ENCODE data around the gene ACSL4.
"Not testable (repeated sequence)": the region's sequence is repeated elsewhere in the genome, so short reads cannot be mapped to it uniquely, and the experiment has no call there.

The ACSL4 gene

GRCh38 chrX:109728173-109728535 lies 4.9 kb downstream of the ACSL4 start:
- no peak for DNase-seq

DNA sequence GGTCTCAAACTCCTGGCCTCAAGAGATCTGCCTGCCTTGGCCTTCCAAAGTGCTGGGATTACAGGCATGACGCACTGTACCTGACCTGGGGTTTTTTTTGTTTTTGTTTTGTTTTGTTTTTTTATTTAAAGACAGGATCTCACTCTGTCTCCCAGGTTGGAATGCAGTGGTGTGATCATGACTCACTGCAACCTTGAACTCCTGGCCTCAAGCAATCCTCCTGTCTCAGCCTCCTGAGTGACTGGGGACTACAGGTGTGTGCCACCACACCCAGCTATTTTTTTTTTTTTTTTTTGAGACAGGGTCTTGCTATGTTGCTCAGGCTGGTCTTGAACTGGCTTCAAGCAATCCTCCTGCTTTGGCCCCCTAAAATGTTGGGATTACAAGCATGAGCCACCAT lies 8.1 kb downstream of the ACSL4 start:
- DNase-seq = not testable (repeated sequence)

- DNase-seq = no peak
Measured at GRCh38 chrX:109720947-109721346, 12.1 kb downstream of the ACSL4 start.

DNA sequence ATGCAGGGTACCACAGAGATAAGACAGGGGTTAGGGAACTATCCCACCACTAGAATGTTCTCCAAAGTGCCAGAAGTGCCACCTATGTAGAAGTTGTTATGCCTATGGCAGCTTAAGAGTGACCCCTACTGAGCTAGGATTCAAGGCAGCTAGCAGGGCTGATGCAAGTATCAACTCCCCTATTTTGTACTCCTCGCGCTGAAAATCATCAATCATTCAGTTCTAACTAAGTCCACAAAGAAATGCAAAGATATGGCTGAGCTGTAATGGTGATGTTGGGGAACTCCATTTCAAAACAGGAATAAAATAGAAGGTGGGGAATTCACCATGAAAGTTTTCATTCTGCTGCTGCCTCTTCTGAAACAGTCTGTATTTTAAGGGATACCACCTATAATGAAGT lies 13.8 kb downstream of the ACSL4 start:
- no peak for DNase-seq

DNA sequence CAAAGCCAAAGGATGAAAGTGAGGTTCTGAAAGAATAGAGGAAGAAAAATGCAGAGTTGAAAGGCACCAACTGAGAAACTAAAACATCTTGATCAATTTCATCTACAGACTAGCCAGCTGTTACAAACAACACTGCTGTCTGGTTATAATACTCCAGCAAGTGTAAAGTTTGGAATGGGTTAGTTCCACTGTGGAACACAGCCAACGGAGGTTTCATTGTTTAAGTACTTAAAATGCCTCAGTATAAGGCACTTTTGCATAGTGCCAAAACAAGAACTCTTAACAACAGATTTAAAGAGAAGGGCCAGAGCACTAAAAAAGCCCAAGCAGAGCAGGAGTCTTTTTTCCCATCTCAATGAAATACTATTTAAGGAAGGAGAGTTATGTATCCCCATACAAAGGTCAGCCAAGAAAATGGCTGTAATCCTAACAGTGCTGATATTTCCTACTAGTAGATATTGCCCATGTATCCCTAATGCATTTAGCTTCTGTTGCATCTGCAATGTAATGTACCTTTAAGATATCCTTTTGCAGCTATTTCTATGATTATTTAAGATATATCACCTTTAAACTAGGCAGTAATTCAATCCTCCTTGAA lies 16.5 kb downstream of the ACSL4 start:
- no peak for DNase-seq

DNA sequence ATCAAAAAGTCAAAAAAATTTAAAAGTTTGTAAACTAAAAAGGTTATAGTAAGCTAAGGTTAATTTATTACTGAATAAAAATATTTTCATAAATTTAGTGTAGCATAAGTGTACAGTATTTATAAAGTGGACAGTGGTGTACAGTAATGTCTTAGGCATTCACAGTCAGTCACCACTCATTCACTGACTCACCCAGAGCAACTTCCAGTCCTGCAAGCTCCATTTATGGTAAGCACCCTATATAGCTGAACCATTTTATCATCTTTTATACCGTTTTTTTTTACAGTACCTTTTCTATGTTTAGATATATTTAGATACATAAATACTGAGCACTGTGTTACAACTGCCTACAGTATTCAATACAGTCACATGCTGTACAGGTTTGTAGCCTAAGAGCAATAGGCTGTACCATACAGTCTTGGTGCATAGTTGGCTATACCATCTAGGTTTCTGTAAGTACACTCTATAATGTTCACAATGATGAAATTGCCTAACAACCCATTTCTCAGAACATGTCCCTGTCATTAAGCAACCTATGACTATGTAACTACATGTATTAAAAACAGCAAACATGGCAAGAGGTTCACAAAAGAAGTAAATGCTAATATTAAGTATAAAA lies 18.6 kb downstream of the ACSL4 start:
- no peak for DNase-seq

DNA sequence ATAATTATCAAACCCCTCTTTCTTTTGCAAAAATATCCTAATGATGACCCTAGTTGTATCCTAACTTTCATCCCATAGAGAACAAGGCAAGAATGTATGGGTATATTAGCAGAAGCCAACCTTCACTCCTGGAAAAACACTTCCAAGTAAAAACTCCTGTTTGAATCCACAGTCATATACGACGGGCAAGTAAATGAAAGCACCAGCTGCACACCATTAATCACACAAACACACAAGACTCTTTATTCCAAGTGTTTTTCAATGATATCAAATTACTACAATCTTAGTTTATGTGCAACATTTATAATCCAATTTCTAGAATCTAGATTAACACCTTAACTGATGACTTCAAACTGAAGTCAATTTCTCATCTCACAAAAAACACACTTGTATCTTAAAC lies 22.9 kb downstream of the ACSL4 start:
- no peak for DNase-seq

DNA sequence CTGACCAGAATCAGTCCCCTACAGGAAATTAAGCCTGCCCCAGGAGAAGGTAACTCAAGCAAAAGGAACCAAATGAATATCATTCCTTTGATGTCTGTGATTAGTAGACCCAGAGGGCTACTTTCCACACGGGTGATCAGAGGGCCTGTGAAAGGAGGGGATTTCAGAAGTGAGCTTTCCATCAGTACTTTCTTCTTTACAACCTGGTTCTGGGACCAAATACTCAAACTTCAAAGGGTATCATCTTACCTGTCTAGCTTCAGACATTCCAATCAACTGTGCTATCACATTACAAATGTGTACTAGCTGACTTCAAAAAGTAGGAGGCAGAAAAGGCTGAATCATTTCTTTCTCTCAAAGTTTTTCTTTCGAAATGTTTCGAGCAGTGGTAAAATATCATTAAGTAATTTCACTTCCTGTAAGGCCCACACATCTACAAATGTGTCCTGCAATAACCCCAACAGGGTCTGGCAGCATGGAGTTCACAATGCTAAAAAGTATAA lies 23.9 kb downstream of the ACSL4 start:
- peak in 1 of 5 donors; percentile 44 for DNase-seq

GRCh38 chrX:109707720-109708119 lies 25.3 kb downstream of the ACSL4 start:
- no peak for DNase-seq

- DNase-seq = no peak
Measured at GRCh38 chrX:109707319-109707718, 25.7 kb downstream of the ACSL4 start.

DNA sequence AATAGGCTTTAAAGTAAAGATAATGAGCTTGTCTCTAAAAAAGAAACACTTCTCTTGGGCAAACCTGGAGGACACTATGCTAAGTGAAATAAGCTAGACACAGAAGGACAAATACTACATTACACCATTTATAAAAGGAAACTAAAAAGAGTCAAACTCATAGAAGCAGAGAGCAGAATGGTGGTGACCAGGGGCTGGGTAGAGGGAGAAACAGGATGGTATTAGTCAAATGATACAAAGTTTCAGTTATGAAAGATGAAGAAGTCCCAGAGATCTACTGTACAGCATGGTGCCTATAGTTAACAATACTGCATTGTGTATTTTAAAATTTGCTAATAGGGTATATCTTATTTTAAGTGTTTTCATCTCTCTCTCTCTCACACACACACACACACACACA lies 28.5 kb downstream of the ACSL4 start:
- DNase-seq = peak in 1 of 5 donors; percentile 36

- DNase-seq = no peak
Measured at GRCh38 chrX:109697855-109698254, 35.2 kb downstream of the ACSL4 start.

- DNase-seq = no peak
Measured at GRCh38 chrX:109696146-109696740, 36.8 kb downstream of the ACSL4 start.

DNA sequence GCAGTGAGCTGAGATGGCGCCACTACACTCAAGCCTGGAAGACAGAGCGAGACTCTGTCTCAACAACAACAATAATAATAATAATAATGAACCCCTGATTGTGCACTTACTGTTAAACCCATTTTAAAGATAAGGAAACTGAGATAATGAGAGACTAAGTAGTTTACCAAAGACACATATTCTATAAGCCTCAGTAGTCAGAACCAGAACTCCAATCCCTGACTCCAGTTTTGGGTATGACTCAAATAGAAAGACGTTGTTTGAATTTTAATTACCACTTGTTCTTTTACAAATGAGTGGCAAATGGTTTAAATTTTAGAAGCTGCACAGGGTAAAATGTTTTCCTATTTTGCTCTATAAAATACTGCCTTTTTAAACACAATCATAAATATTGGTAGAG lies 37.4 kb downstream of the ACSL4 start:
- no peak for DNase-seq

DNA sequence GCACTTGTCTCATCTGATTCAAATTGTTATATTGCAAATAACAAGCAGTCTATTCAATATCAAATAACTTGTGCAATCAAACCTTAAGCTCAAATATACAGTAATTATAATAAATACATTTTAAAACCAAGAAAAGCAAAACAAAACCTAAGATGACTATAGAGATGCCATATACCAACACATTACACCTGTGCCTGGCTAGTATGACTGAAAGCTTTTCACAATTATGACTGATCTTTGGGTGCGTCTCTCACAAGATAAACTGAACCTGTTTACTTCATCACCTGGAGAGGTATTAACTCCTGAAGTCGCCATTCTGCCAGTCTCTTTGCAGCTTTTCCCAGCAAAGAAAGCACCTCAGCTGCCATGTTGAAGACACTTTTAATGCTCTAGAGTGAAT lies 41.3 kb downstream of the ACSL4 start:
- no peak for DNase-seq

GRCh38 chrX:109691277-109691676 lies 41.8 kb downstream of the ACSL4 start:
- DNase-seq = no peak

DNA sequence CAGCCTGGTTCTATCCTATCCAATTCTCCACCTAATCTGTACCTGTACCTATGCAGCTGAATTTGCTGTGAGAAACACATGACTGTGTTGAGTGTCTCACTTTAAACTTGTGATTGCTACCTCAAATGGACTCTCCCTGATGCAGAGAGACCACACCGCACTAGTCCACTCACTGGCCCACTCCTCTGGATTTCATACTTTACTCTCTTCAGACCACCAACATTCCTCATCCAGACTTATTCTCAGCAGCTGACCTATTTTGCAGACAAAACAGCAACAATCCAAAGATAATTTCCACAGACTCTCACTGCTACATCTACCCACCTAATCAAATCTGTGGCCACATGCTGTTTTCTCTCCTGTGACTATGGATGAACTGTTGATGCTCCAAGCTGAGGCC lies 45.2 kb downstream of the ACSL4 start:
- no peak for DNase-seq

GRCh38 chrX:109685656-109686078 lies 47.4 kb downstream of the ACSL4 start:
- no peak for DNase-seq

GRCh38 chrX:109684136-109684535 lies 48.9 kb downstream of the ACSL4 start:
- DNase-seq = no peak

GRCh38 chrX:109681475-109682081 lies 51.5 kb downstream of the ACSL4 start:
- DNase-seq = no peak

DNA sequence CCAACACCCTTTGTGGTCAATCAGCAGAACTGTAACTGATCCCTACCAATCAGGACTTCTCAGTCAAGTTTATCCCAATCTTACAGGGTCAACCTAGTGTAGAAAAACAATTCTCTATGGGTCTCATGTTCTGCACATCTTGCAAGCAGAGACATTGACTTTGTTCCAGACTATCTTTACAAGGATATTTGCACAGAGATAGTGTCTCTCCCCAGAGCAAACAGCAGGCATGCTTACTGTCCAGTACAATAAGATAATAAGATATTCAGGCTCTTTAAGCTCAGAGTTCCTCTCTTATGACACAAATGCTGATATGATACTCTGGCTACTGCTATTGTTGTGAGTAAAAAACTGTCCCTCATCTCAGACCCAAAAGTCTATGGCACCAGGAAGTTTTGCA lies 53.2 kb downstream of the ACSL4 start:
- no peak for DNase-seq

DNA sequence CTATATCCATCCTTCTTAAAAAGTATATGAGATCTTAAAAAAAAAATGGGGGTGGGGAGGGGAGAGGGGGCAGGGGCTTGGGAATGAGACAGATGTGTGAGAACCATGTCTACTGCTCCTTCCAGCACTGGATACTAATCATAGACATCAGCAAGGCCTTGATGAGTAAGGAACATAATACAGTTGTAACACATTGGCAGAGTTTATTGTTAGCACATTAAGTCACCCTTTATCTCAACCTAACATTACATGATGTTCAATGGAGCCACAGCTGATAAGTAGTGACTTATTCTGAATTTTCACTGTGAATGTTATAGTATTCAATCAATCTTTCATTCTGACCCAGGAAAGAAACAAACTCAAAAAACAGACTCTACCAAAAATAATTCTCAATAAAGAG lies 60.8 kb downstream of the ACSL4 start:
- DNase-seq = no peak

GRCh38 chrX:109671170-109671569 lies 61.9 kb downstream of the ACSL4 start:
- peak in 1 of 5 donors; percentile 1 for DNase-seq

- DNase-seq = no peak
Measured at GRCh38 chrX:109667986-109668385, 65.1 kb downstream of the ACSL4 start.

Data from T-helper 1 cell (primary cell).